ENCODE data around the gene RAET1E.
A peak's percentile ranks its signal among the peaks of the same experiment; 100 is the strongest.
"Not testable (repeated sequence)": the region's sequence is repeated elsewhere in the genome, so short reads cannot be mapped to it uniquely, and the experiment has no call there.

The RAET1E gene

GRCh38 chr6:149935668-149936067 is 37.8 kb upstream of the RAET1E start:
- no peaks in the 10 kb centered on the region for H3K36me3 Mint-ChIP-seq (ENCODE audit: low read depth)
- no peak overlapping the region for H3K27ac Mint-ChIP-seq
- H3K9me3 Mint-ChIP-seq = no peaks in the 10 kb centered on the region
- H3K4me1 Mint-ChIP-seq (ENCODE audit: low read depth) = peaks cover 30% of the 10 kb centered on the region
- H3K4me3 Mint-ChIP-seq = no peak overlapping the region
- peaks cover 88% of the 10 kb centered on the region for H3K27me3 Mint-ChIP-seq (ENCODE audit: low read depth)

- H3K27me3 Mint-ChIP-seq (ENCODE audit: low read depth) = peaks cover 88% of the 10 kb centered on the region
- peaks cover 27% of the 10 kb centered on the region for H3K4me1 Mint-ChIP-seq (ENCODE audit: low read depth)
- no peaks in the 10 kb centered on the region for H3K9me3 Mint-ChIP-seq
- no peaks in the 10 kb centered on the region for H3K36me3 Mint-ChIP-seq (ENCODE audit: low read depth)
- no peak overlapping the region for H3K27ac Mint-ChIP-seq
- no peak overlapping the region for H3K4me3 Mint-ChIP-seq
Measured at GRCh38 chr6:149935246-149935645, 37.3 kb upstream of the RAET1E start.

- H3K4me1 Mint-ChIP-seq (ENCODE audit: low read depth) = peaks cover 20% of the 10 kb centered on the region
- no peaks in the 10 kb centered on the region for H3K9me3 Mint-ChIP-seq
- no peak overlapping the region for H3K4me3 Mint-ChIP-seq
- H3K36me3 Mint-ChIP-seq (ENCODE audit: low read depth) = no peaks in the 10 kb centered on the region
- no peak overlapping the region for H3K27ac Mint-ChIP-seq
- H3K27me3 Mint-ChIP-seq (ENCODE audit: low read depth) = peaks cover 88% of the 10 kb centered on the region
Measured at GRCh38 chr6:149934249-149935156, 36.6 kb upstream of the RAET1E start.

GRCh38 chr6:149933461-149933860 is 35.5 kb upstream of the RAET1E start:
- Mint-ChIP-seq H3K4me3 (no peak overlapping the region), H3K27ac (no peak overlapping the region), H3K27me3 (ENCODE audit: low read depth) (peaks cover 90% of the 10 kb centered on the region), H3K9me3 (no peaks in the 10 kb centered on the region), H3K36me3 (ENCODE audit: low read depth) (no peaks in the 10 kb centered on the region), H3K4me1 (ENCODE audit: low read depth) (peaks cover 12% of the 10 kb centered on the region)

- Mint-ChIP-seq H3K4me3 (no peak overlapping the region), H3K9me3 (no peaks in the 10 kb centered on the region), H3K4me1 (ENCODE audit: low read depth) (peaks cover 9% of the 10 kb centered on the region), H3K36me3 (ENCODE audit: low read depth) (no peaks in the 10 kb centered on the region), H3K27me3 (ENCODE audit: low read depth) (peaks cover 94% of the 10 kb centered on the region), H3K27ac (no peak overlapping the region)
Measured at GRCh38 chr6:149933036-149933435, 35.1 kb upstream of the RAET1E start.

- Mint-ChIP-seq H3K4me1 (ENCODE audit: low read depth) (peaks cover 9% of the 10 kb centered on the region), H3K4me3 (no peak overlapping the region), H3K9me3 (no peaks in the 10 kb centered on the region), H3K27ac (no peak overlapping the region), H3K27me3 (ENCODE audit: low read depth) (peaks cover 92% of the 10 kb centered on the region), H3K36me3 (ENCODE audit: low read depth) (no peaks in the 10 kb centered on the region)
Measured at GRCh38 chr6:149931501-149931900, 33.6 kb upstream of the RAET1E start.

- Mint-ChIP-seq H3K36me3 (ENCODE audit: low read depth) (no peaks in the 10 kb centered on the region), H3K4me3 (no peak overlapping the region), H3K27me3 (ENCODE audit: low read depth) (peaks cover 89% of the 10 kb centered on the region), H3K4me1 (ENCODE audit: low read depth) (peaks cover 11% of the 10 kb centered on the region), H3K9me3 (no peaks in the 10 kb centered on the region), H3K27ac (no peak overlapping the region)
Measured at GRCh38 chr6:149929422-149929821, 31.5 kb upstream of the RAET1E start.

GRCh38 chr6:149927025-149927424 is 29.1 kb upstream of the RAET1E start:
- H3K27ac Mint-ChIP-seq = not testable (repeated sequence)

GRCh38 chr6:149925974-149926777 is 28.3 kb upstream of the RAET1E start:
- Mint-ChIP-seq H3K36me3 (ENCODE audit: low read depth) (no peaks in the 10 kb centered on the region), H3K9me3 (no peaks in the 10 kb centered on the region), H3K4me3 (peak overlapping the region; percentile 71), H3K4me1 (ENCODE audit: low read depth) (peaks cover 23% of the 10 kb centered on the region), H3K27ac (no peak overlapping the region), H3K27me3 (ENCODE audit: low read depth) (peaks cover 91% of the 10 kb centered on the region)

More at GRCh38 chr6:149927025-149927424, 29.1 kb upstream of the RAET1E start:
- H3K36me3 Mint-ChIP-seq (ENCODE audit: low read depth); H3K9me3 Mint-ChIP-seq; H3K4me3 Mint-ChIP-seq: not testable (repeated sequence)
- Mint-ChIP-seq H3K4me1 (ENCODE audit: low read depth) (peaks cover 22% of the 10 kb centered on the region), H3K27me3 (ENCODE audit: low read depth) (peaks cover 91% of the 10 kb centered on the region)

GRCh38 chr6:149925253-149925973 is 27.5 kb upstream of the RAET1E start:
- Mint-ChIP-seq H3K27ac (no peak overlapping the region), H3K36me3 (ENCODE audit: low read depth) (no peaks in the 10 kb centered on the region), H3K27me3 (ENCODE audit: low read depth) (peaks cover 91% of the 10 kb centered on the region), H3K4me3 (peak overlapping the region; percentile 31), H3K4me1 (ENCODE audit: low read depth) (peaks cover 23% of the 10 kb centered on the region), H3K9me3 (no peaks in the 10 kb centered on the region)

- no peak overlapping the region for H3K4me3 Mint-ChIP-seq
- peaks cover 91% of the 10 kb centered on the region for H3K27me3 Mint-ChIP-seq (ENCODE audit: low read depth)
- H3K27ac Mint-ChIP-seq = no peak overlapping the region
- no peaks in the 10 kb centered on the region for H3K9me3 Mint-ChIP-seq
- no peaks in the 10 kb centered on the region for H3K36me3 Mint-ChIP-seq (ENCODE audit: low read depth)
- peaks cover 23% of the 10 kb centered on the region for H3K4me1 Mint-ChIP-seq (ENCODE audit: low read depth)
Measured at GRCh38 chr6:149924933-149925252, 27.0 kb upstream of the RAET1E start.

GRCh38 chr6:149924206-149924932 is 26.5 kb upstream of the RAET1E start:
- Mint-ChIP-seq H3K4me3 (no peak overlapping the region), H3K9me3 (no peaks in the 10 kb centered on the region), H3K4me1 (ENCODE audit: low read depth) (peaks cover 23% of the 10 kb centered on the region), H3K36me3 (ENCODE audit: low read depth) (no peaks in the 10 kb centered on the region), H3K27ac (no peak overlapping the region), H3K27me3 (ENCODE audit: low read depth) (peaks cover 90% of the 10 kb centered on the region)

- Mint-ChIP-seq H3K4me1 (ENCODE audit: low read depth) (peaks cover 23% of the 10 kb centered on the region), H3K27me3 (ENCODE audit: low read depth) (peaks cover 86% of the 10 kb centered on the region), H3K4me3 (peak overlapping the region; percentile 81), H3K27ac (no peak overlapping the region), H3K9me3 (no peaks in the 10 kb centered on the region), H3K36me3 (ENCODE audit: low read depth) (no peaks in the 10 kb centered on the region)
Measured at GRCh38 chr6:149923327-149923986, 25.5 kb upstream of the RAET1E start.
